GM23248 (cell line): ENCODE data around the gene POSTN. TPM values are rescaled to one million over a fixed set of nuclear protein-coding genes. Genes with fewer than 3 reads are reported as not detected.
"Not testable (repeated sequence)": the region's sequence is repeated elsewhere in the genome, so short reads cannot be mapped to it uniquely, and the experiment has no call there.

ENCODE experiments used
- DNase-seq: peaks from one replicate; pipeline ENCODE4 v3.0.0-alpha.2; 2015
- H2AFZ ChIP-seq: fragments of 200-600 bp; sonication (generic); 2 replicates; pipeline ENCODE4 v1.6.1; 2016; ENCODE audit warnings: antibody characterized with exemption
- H3F3A ChIP-seq: fragments of 200-600 bp; sonication (generic); 2 replicates; pipeline ENCODE4 v1.6.1; 2016; ENCODE audit warnings: mild to moderate bottlenecking, antibody characterized with exemption, mixed run types; ENCODE audit not compliant: insufficient read depth
- H3K27ac ChIP-seq: fragments of 200-600 bp; sonication (generic); 2 replicates; pipeline ENCODE4 v1.5.1; 2016; ENCODE audit warnings: mild to moderate bottlenecking
- H3K27me3 ChIP-seq: fragments of 200-600 bp; sonication (generic); replicated peaks from 2 replicates; pipeline ENCODE4 v1.6.1; 2016; ENCODE audit warnings: mild to moderate bottlenecking; ENCODE audit not compliant: insufficient read depth
- H3K36me3 ChIP-seq: fragments of 200-600 bp; sonication (generic); 2 replicates; pipeline ENCODE4 v1.6.1; 2016; ENCODE audit warnings: low read depth, mild to moderate bottlenecking
- H3K4me1 ChIP-seq: fragments of 200-600 bp; sonication (generic); 2 replicates; pipeline ENCODE4 v1.6.1; 2016; ENCODE audit warnings: mild to moderate bottlenecking; ENCODE audit not compliant: insufficient read depth
- H3K4me2 ChIP-seq: fragments of 200-600 bp; sonication (generic); one replicate; pipeline ENCODE4 v1.6.1; 2016; ENCODE audit warnings: mild to moderate bottlenecking; ENCODE audit not compliant: unreplicated experiment
- H3K4me3 ChIP-seq: fragments of 200-600 bp; sonication (generic); 2 replicates; pipeline ENCODE4 v1.5.1; 2016; ENCODE audit warnings: mild to moderate bottlenecking
- H3K79me2 ChIP-seq: fragments of 200-600 bp; sonication (generic); 2 replicates; pipeline ENCODE4 v1.6.1; 2016; ENCODE audit warnings: mild to moderate bottlenecking; ENCODE audit not compliant: insufficient read depth
- H3K9ac ChIP-seq: fragments of 200-600 bp; sonication (generic); 2 replicates; pipeline ENCODE4 v1.6.1; 2016; ENCODE audit warnings: mild to moderate bottlenecking
- H3K9me2 ChIP-seq: fragments of 200-600 bp; sonication (generic); 2 replicates; pipeline ENCODE4 v1.6.1; 2016; ENCODE audit warnings: mixed run types, mild to moderate bottlenecking, moderate library complexity; ENCODE audit not compliant: insufficient read depth
- H3K9me3 ChIP-seq: fragments of 200-600 bp; sonication (generic); one replicate; pipeline ENCODE4 v1.6.1; 2017; ENCODE audit warnings: low read depth
- H4K20me1 ChIP-seq: fragments of 200-600 bp; sonication (generic); 2 replicates; pipeline ENCODE4 v1.6.0; 2016; ENCODE audit not compliant: insufficient read depth
- EZH2 ChIP-seq: fragments of 200-600 bp; sonication (generic); IDR thresholded peaks from 2 replicates; pipeline ENCODE4 v1.6.1; 2018; ENCODE audit warnings: antibody characterized with exemption, mild to moderate bottlenecking; ENCODE audit not compliant: insufficient read depth, poor library complexity, severe bottlenecking
- EZH2phosphoT487 ChIP-seq: fragments of 200-600 bp; sonication (generic); IDR thresholded peaks from 2 replicates; pipeline ENCODE4 v1.6.1; 2018; ENCODE audit warnings: antibody characterized with exemption, moderate library complexity, mild to moderate bottlenecking, low read depth; ENCODE audit not compliant: insufficient read depth
- WGBS, 2 experiments: methylation state at CpG; one replicate each; pipeline ENCODE4 v1.1.6; 2015 to 2017; ENCODE audit warnings: low lambda C conversion rate in 2 of 2, low coverage in 1 of 2; ENCODE audit errors: missing lambda C conversion rate in 2 of 2; 5-methylcytosine and 5-hydroxymethylcytosine counted together
- in situ Hi-C: fragments of 300-500 bp; cut with MboI; formaldehyde crosslinking; loops from 2 replicates; pipeline ENCODE4 v1.15.0; 2020
- polyA plus RNA-seq: library from polyadenylated mRNA; unstranded; fragments of >200 nt; fragmentation: Nextera tagmentation; extraction: Ambion mirVana; gene quantifications from 2 replicates; pipeline ENCODE4 v1.2.1, GENCODE V29; 2016
- total RNA-seq: library from RNA; depleted of rRNA; stranded (reverse); fragments of >200 nt; shearing (Covaris generic); gene quantifications from 2 replicates; pipeline ENCODE4 v1.2.3, GENCODE V29; 2014

Gene POSTN
- total and polyA plus RNA-seq, 2 experiments from 2014 or later: 196 to 233 TPM

GRCh38 chr13:37561031-37561430 is 37.5 kb downstream of the POSTN start:
- Histone ChIP-seq H3K27me3 (no peaks in the 10 kb centered on the region), H3K9ac (no peak overlapping the region), H3K4me1 (no peaks in the 10 kb centered on the region), H3F3A (peaks cover 3% of the 10 kb centered on the region; the same call in 1 of the 2 replicates), H3K4me3 (no peak overlapping the region), H3K4me2 (no peak overlapping the region), H3K27ac (no peak overlapping the region), H2AFZ (no peak overlapping the region), H3K36me3 (no peaks in the 10 kb centered on the region), H3K9me3 (no peaks in the 10 kb centered on the region), H4K20me1 (no peaks in the 10 kb centered on the region), H3K79me2 (no peaks in the 10 kb centered on the region), H3K9me2 (no peaks in the 10 kb centered on the region)
- in situ Hi-C loops: no loop called here
- 64 to 67% methylated on average over 2 of the region's 2 CpGs for WGBS, 2 experiments
- DNase-seq: peak; percentile 34
- no peak for TF ChIP-seq EZH2
- no peak for TF ChIP-seq EZH2phosphoT487

- Histone ChIP-seq H3K9ac (no peak overlapping the region), H3K36me3 (no peaks in the 10 kb centered on the region), H3K4me2 (no peak overlapping the region), H3K27ac (no peak overlapping the region), H2AFZ (no peak overlapping the region), H4K20me1 (no peaks in the 10 kb centered on the region), H3F3A (peaks cover 3% of the 10 kb centered on the region; the same call in 1 of the 2 replicates), H3K79me2 (no peaks in the 10 kb centered on the region), H3K9me2 (no peaks in the 10 kb centered on the region), H3K4me3 (no peak overlapping the region), H3K27me3 (no peaks in the 10 kb centered on the region), H3K4me1 (no peaks in the 10 kb centered on the region), H3K9me3 (no peaks in the 10 kb centered on the region)
- 83 to 94% methylated on average over 3 of the region's 3 CpGs for WGBS, 2 experiments
- no peak for DNase-seq
- TF ChIP-seq EZH2 (no peak), EZH2phosphoT487 (no peak)
- in situ Hi-C loops: no loop called here
Observed at GRCh38 chr13:37560526-37560925, 38.0 kb downstream of the POSTN start.

- WGBS, 2 experiments: 37 to 50% methylated on average over 5 of the region's 5 CpGs
- DNase-seq, H3K4me3 ChIP-seq, H3K9me2 ChIP-seq, H3F3A ChIP-seq, H3K4me2 ChIP-seq, H3K27ac ChIP-seq, H4K20me1 ChIP-seq, H3K27me3 ChIP-seq, H2AFZ ChIP-seq, H3K36me3 ChIP-seq, H3K9me3 ChIP-seq, H3K79me2 ChIP-seq, in situ Hi-C loops, H3K4me1 ChIP-seq, H3K9ac ChIP-seq: not testable (repeated sequence)
Observed at GRCh38 chr13:37558766-37559165, 39.8 kb downstream of the POSTN start.

- H3K9me2 ChIP-seq: no peaks in the 10 kb centered on the region
- H3K4me1 ChIP-seq: peaks cover under 1% of the 10 kb centered on the region; the same call in 1 of the 2 replicates
- no peaks in the 10 kb centered on the region for H4K20me1 ChIP-seq
- no peak for DNase-seq
- no peaks in the 10 kb centered on the region for H3K9me3 ChIP-seq
- WGBS, 2 experiments: 52 to 61% methylated on average over 3 of the region's 3 CpGs
- no peaks in the 10 kb centered on the region for H3K36me3 ChIP-seq
- no peaks in the 10 kb centered on the region for H3K27me3 ChIP-seq
- 0 out of 2 replicates have a peak, but pooled peaks cover 4% of the 10 kb centered on the region for H3F3A ChIP-seq
- TF ChIP-seq EZH2: no peak
- no peak for TF ChIP-seq EZH2phosphoT487
- in situ Hi-C loops: no loop called here
- H3K9ac ChIP-seq: no peak overlapping the region
- H3K79me2 ChIP-seq: no peaks in the 10 kb centered on the region
- no peak overlapping the region for H3K4me3 ChIP-seq
- no peak overlapping the region for H3K4me2 ChIP-seq
- H3K27ac ChIP-seq: no peak overlapping the region
- no peak overlapping the region for H2AFZ ChIP-seq
Observed at GRCh38 chr13:37546087-37546486, 52.5 kb downstream of the POSTN start.

GRCh38 chr13:37544995-37545394 is 53.6 kb downstream of the POSTN start:
- Histone ChIP-seq H3K4me1 (peaks cover 10% of the 10 kb centered on the region), H3K9ac (no peak overlapping the region), H3K9me3 (no peaks in the 10 kb centered on the region), H3K4me3 (no peak overlapping the region), H3K9me2 (no peaks in the 10 kb centered on the region), H4K20me1 (no peaks in the 10 kb centered on the region), H3K79me2 (no peaks in the 10 kb centered on the region), H3K27me3 (no peaks in the 10 kb centered on the region), H3K4me2 (no peak overlapping the region), H2AFZ (no peak overlapping the region), H3K36me3 (no peaks in the 10 kb centered on the region), H3F3A (peaks cover 13% of the 10 kb centered on the region), H3K27ac (no peak overlapping the region)
- TF ChIP-seq EZH2phosphoT487: no peak
- TF ChIP-seq EZH2: no peak
- peak; percentile 24 for DNase-seq
- in situ Hi-C loops: no loop called here
- WGBS, 2 experiments: 58 to 59% methylated on average over 3 of the region's 3 CpGs
